ENCODE measurements around the gene ERCC4. TPM values are rescaled to one million over a fixed set of nuclear protein-coding genes. Genes with fewer than 3 reads are reported as not detected.

The ERCC4 gene
- total and polyA plus RNA-seq, 3 donors from 2014 or later: 17.7 to 29.3 (median 19.6) TPM

DNA sequence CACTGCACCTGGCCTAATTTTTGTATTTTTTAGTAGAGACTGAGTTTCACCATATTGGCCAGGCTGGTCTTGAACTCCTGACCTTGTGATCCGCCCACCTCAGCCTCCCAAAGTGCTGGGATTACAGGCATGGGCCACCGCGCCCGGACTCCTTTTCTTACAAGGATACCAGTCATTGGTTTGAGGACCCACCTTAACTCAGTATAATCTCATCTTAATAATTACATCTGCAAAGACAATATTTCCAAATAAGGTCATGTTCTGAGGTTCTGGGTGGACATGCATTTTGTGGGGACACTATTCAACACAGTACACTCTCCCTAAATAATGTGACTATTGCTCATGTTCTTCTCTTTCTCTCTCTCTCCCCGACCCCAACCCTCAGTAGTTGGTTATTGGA is 63.7 kb downstream of the ERCC4 start:
- no peaks in the 10 kb centered on the region for H3K9me3 ChIP-seq
- TF ChIP-seq POLR2A (IDR thresholded peaks at IDR 0.05): no peak
- no peak for TF ChIP-seq CTCF (IDR thresholded peaks at IDR 0.05)
- no peaks in the 10 kb centered on the region for H3K4me1 ChIP-seq
- no peaks in the 10 kb centered on the region for H3K36me3 ChIP-seq (ENCODE audit: low read depth, missing control alignments)
- DNase-seq: no peak
- intact Hi-C loops (cut with DNase I; ENCODE audit: low total_unique reads): no loop called here
- H3K27me3 ChIP-seq: no peaks in the 10 kb centered on the region
- H3K27ac ChIP-seq: no peak overlapping the region
- 78 to 82% methylated on average over 5 of the region's 5 CpGs for WGBS, 2 donors
- H3K4me3 ChIP-seq: no peak overlapping the region

DNA sequence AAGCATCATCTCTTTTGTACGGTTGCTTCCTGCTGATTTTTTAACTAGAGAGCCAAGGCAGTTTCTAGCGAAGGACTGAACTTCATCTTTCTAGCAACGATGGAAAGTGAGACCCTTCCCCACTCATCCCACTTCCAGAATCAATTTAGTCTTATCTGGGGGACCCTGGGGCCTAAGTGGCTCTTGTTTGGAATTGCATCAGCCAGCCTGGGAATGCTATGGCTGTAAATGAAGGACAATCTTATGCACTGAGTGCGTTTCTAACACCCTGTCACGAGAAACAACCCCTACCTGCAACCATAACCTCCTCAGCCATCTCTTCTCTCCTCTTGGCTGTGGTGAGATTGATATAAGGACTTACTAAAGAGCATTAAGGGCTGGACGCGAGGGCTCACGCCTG is 64.8 kb downstream of the ERCC4 start:
- Histone ChIP-seq H3K27me3 (no peaks in the 10 kb centered on the region), H3K27ac (no peak overlapping the region), H3K9me3 (no peaks in the 10 kb centered on the region), H3K36me3 (ENCODE audit: low read depth, missing control alignments) (no peaks in the 10 kb centered on the region), H3K4me1 (no peaks in the 10 kb centered on the region), H3K4me3 (no peak overlapping the region)
- no peak for DNase-seq
- intact Hi-C loops (cut with DNase I; ENCODE audit: low total_unique reads): no loop called here
- TF ChIP-seq POLR2A (IDR thresholded peaks at IDR 0.05) (no peak), CTCF (IDR thresholded peaks at IDR 0.05) (no peak)
- WGBS, 2 donors: 87 to 89% methylated on average over 8 of the region's 8 CpGs

GRCh38 chr16:13988038-13988437 is 68.1 kb downstream of the ERCC4 start:
- Histone ChIP-seq H3K9me3 (no peaks in the 10 kb centered on the region), H3K27ac (no peak overlapping the region), H3K4me3 (no peak overlapping the region), H3K27me3 (no peaks in the 10 kb centered on the region), H3K36me3 (ENCODE audit: low read depth, missing control alignments) (no peaks in the 10 kb centered on the region), H3K4me1 (no peaks in the 10 kb centered on the region)
- no peak for DNase-seq
- 95 to 100% methylated on average over 1 of the region's 1 CpG for WGBS, 2 donors
- intact Hi-C loops (cut with DNase I; ENCODE audit: low total_unique reads): no loop called here
- TF ChIP-seq POLR2A (IDR thresholded peaks at IDR 0.05) (no peak), CTCF (IDR thresholded peaks at IDR 0.05) (no peak)

DNA sequence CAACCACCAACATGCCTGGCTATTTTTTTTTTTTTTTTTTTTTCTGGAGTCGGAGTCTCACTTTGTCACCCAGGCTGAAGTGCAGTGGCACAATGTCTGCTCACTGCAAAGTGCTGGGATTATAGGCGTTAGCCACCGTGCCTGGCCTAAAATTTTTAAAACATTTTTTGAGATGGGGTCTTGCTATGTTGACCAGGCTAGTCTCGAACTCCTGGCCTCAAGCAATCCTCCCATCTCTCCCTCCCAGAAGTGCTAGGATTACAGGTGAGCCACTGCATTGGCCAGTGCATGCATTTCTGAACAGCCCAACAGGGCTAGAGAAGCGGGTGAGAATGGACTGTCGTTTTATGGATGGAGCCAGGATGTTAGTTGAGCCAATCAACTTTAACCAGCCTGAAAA is 72.4 kb downstream of the ERCC4 start:
- Histone ChIP-seq H3K27me3 (no peaks in the 10 kb centered on the region), H3K4me1 (no peaks in the 10 kb centered on the region), H3K4me3 (no peak overlapping the region), H3K9me3 (no peaks in the 10 kb centered on the region), H3K36me3 (ENCODE audit: low read depth, missing control alignments) (no peaks in the 10 kb centered on the region), H3K27ac (no peak overlapping the region)
- no peak for DNase-seq
- WGBS, 2 donors: 91 to 93% methylated on average over 6 of the region's 6 CpGs
- intact Hi-C loops (cut with DNase I; ENCODE audit: low total_unique reads): no loop called here
- TF ChIP-seq CTCF (IDR thresholded peaks at IDR 0.05) (no peak), POLR2A (IDR thresholded peaks at IDR 0.05) (no peak)

DNA sequence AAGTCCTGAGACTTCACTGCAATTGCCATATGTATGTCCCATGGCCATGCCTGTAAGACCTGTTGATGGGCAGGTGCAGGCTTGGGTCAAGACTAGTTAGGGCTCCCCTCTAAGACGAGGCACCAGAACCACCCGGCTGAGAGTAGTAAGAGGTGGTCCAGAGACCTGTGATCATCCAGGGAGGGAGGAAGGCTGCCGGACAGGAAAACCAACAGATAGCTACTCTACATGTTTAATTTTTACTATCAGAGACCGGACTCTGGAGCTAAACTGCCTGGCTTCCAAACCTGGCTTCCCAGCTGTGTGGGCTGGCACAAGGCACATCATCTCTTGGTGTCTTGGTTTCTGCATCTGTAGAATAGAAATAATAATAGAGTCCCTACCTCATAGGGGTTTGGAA is 73.0 kb downstream of the ERCC4 start:
- Histone ChIP-seq H3K27me3 (no peaks in the 10 kb centered on the region), H3K4me3 (no peak overlapping the region), H3K9me3 (no peaks in the 10 kb centered on the region), H3K4me1 (no peaks in the 10 kb centered on the region), H3K27ac (no peak overlapping the region), H3K36me3 (ENCODE audit: low read depth, missing control alignments) (no peaks in the 10 kb centered on the region)
- TF ChIP-seq CTCF (IDR thresholded peaks at IDR 0.05) (no peak), POLR2A (IDR thresholded peaks at IDR 0.05) (no peak)
- intact Hi-C loops (cut with DNase I; ENCODE audit: low total_unique reads): no loop called here
- 87 to 94% methylated on average over 4 of the region's 4 CpGs for WGBS, 2 donors
- no peak for DNase-seq
